ENCODE data around the gene NCOA6.

NCOA6 gene

DNA sequence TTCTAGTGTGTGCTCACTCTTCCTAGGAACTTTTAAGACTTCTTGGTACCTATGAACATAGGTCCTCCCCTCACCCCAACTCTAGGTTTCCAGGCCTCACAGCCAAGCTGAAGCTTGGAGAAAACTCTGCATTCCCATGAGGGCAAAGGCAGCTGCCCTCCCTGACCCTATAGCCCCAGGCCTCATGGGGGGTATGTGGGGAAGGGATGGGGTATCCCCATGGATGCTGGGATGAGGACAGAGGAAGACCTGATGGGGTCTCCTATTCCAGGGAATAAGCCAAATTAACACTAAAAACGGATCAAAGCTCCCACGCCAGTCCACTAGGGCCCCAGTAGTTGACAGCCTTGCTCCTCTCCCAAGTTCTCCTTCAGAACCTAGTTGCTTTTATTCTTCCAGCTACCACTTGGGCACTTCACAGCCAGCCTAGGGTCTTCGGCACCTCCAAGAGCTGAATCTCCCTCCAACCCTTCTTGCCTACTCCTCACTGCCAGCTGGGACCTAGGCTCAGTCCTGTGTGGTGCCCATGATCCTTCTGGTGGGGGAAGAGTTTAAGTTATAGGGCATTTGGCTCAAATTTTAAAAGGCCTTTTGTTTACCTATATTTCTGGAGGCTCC, 113.5 kb downstream of the NCOA6 start:
- Histone ChIP-seq H3K9me3 (ENCODE audit: control extremely low read depth in 1 of 5, control insufficient read depth in 4 of 5, insufficient read depth in 2 of 5, low read depth in 1 of 5, low read length in 4 of 5) (no peaks in the 10 kb centered on the region), H3K27ac (ENCODE audit: insufficient read depth in 1 of 2, low read depth in 1 of 2, low read length in 2 of 2, poor library complexity in 1 of 2, severe bottlenecking in 2 of 2) (no peak overlapping the region), H3K27me3 (replicated peaks in 2 of 5; ENCODE audit: control insufficient read depth in 4 of 5, insufficient read depth in 5 of 5, low read length in 4 of 5) (peaks cover 0 to 5% (median 0%) of the 10 kb centered on the region in 5 experiments), H3K36me3 (ENCODE audit: control insufficient read depth in 4 of 4, insufficient read depth in 4 of 4, low read length in 3 of 4) (peaks cover 3 to 22% (median 7%) of the 10 kb centered on the region in 4 experiments), H3K4me1 (ENCODE audit: control extremely low read depth in 1 of 4, control insufficient read depth in 4 of 4, insufficient read depth in 4 of 4, low read length in 3 of 4) (peaks cover 0 to 23% (median 18%) of the 10 kb centered on the region in 4 experiments), H3K4me3 (ENCODE audit: control insufficient read depth in 1 of 7, extremely low read depth in 1 of 7, insufficient read depth in 4 of 7, low read depth in 2 of 7, low read length in 6 of 7) (no peak overlapping the region)
- 100% methylated on average over 2 of the region's 3 CpGs for WGBS (ENCODE audit: insufficient coverage)
- CTCF ChIA-PET, result interaction anchor here (0.9 to 1.0 kb wide), 2 partner anchors 14 to 1572 kb away, joined by 3 read pairs; no protein-coding TSS in a partner anchor
- POLR2A ChIA-PET, result no interaction called here
- DNase-seq, result no peak

DNA sequence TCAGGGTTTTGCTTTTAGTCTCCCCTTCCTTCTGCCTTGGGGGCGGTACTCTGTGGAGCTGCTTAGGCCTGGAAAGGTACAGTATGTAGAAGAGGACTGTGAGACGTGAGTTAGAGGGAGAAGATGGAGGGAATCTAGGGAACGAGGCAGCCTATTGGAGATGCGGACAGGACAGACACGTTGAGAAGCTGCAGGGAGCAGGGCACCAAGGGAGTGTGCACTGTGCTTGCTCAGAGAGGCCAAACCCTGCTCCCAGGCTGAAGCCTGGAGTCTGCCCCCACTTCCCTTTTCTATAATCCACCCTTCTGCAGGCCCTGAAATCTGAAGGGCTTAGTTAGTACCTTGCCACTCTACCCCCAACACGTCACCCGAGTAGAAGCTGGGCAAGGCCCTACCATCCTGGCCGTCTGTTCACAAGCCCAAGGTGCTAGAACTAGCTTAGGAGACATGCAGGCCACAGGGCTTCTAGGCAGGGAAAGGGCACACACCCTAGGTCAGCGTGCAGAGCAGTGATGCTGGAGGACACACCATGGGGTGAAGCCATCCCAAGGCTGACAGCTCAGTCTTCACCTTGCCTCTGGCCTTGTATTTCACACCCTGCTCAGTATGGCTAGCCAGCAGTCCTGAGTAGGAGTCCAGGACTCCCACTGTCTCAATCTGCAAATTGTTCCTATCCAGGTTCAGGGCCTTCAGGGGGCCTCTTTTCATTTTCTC, 114.4 kb downstream of the NCOA6 start:
- Histone ChIP-seq H3K27ac (ENCODE audit: insufficient read depth in 1 of 2, low read depth in 1 of 2, low read length in 2 of 2, poor library complexity in 1 of 2, severe bottlenecking in 2 of 2) (no peak overlapping the region), H3K9me3 (ENCODE audit: control extremely low read depth in 1 of 5, control insufficient read depth in 4 of 5, insufficient read depth in 2 of 5, low read depth in 1 of 5, low read length in 4 of 5) (no peaks in the 10 kb centered on the region), H3K4me1 (ENCODE audit: control extremely low read depth in 1 of 4, control insufficient read depth in 4 of 4, insufficient read depth in 4 of 4, low read length in 3 of 4) (peaks cover 0 to 23% (median 18%) of the 10 kb centered on the region in 4 experiments), H3K27me3 (replicated peaks in 2 of 5; ENCODE audit: control insufficient read depth in 4 of 5, insufficient read depth in 5 of 5, low read length in 4 of 5) (peaks cover 0 to 5% (median 0%) of the 10 kb centered on the region in 5 experiments), H3K4me3 (ENCODE audit: control insufficient read depth in 1 of 7, extremely low read depth in 1 of 7, insufficient read depth in 4 of 7, low read depth in 2 of 7, low read length in 6 of 7) (no peak overlapping the region), H3K36me3 (ENCODE audit: control insufficient read depth in 4 of 4, insufficient read depth in 4 of 4, low read length in 3 of 4) (peaks cover 0 to 21% (median 7%) of the 10 kb centered on the region in 4 experiments)
- DNase-seq, result peak in 2 of 3 donors; percentile 14 to 21
- ChIA-PET POLR2A (no interaction called here), CTCF (interaction anchor here (0.6 to 1.0 kb wide), 2 partner anchors 15 to 175 kb away, joined by 3 read pairs; no protein-coding TSS in a partner anchor)
- WGBS (ENCODE audit: insufficient coverage), result 98% methylated on average over 7 of the region's 9 CpGs

GRCh38 chr20:34710568-34710839, 114.9 kb downstream of the NCOA6 start:
- Histone ChIP-seq H3K9me3 (ENCODE audit: control extremely low read depth in 1 of 5, control insufficient read depth in 4 of 5, insufficient read depth in 2 of 5, low read depth in 1 of 5, low read length in 4 of 5) (no peaks in the 10 kb centered on the region), H3K36me3 (ENCODE audit: control insufficient read depth in 4 of 4, insufficient read depth in 4 of 4, low read length in 3 of 4) (peaks cover 0 to 20% (median 6%) of the 10 kb centered on the region in 4 experiments), H3K4me1 (ENCODE audit: control extremely low read depth in 1 of 4, control insufficient read depth in 4 of 4, insufficient read depth in 4 of 4, low read length in 3 of 4) (peaks cover 0 to 23% (median 18%) of the 10 kb centered on the region in 4 experiments), H3K27me3 (replicated peaks in 2 of 5; ENCODE audit: control insufficient read depth in 4 of 5, insufficient read depth in 5 of 5, low read length in 4 of 5) (peaks cover 0 to 7% (median 0%) of the 10 kb centered on the region in 5 experiments), H3K4me3 (ENCODE audit: control insufficient read depth in 1 of 7, extremely low read depth in 1 of 7, insufficient read depth in 4 of 7, low read depth in 2 of 7, low read length in 6 of 7) (peak overlapping the region in 3 of 7 experiments; percentile 78 to 85 (median 80)), H3K27ac (ENCODE audit: insufficient read depth in 1 of 2, low read depth in 1 of 2, low read length in 2 of 2, poor library complexity in 1 of 2, severe bottlenecking in 2 of 2) (no peak overlapping the region)
- no peak for DNase-seq
- CTCF ChIA-PET, result interaction anchor here (0.6 kb wide), 1 partner anchor 174 kb away, joined by 3 read pairs; no protein-coding TSS in a partner anchor
- POLR2A ChIA-PET, result interaction anchor here (0.6 kb wide), 1 partner anchor 306 kb away, joined by 3 read pairs; no protein-coding TSS in a partner anchor

GRCh38 chr20:34709831-34710567, 115.5 kb downstream of the NCOA6 start:
- Histone ChIP-seq H3K4me3 (ENCODE audit: control insufficient read depth in 1 of 7, extremely low read depth in 1 of 7, insufficient read depth in 4 of 7, low read depth in 2 of 7, low read length in 6 of 7) (peak overlapping the region; percentile 69 to 85 (median 78)), H3K4me1 (ENCODE audit: control extremely low read depth in 1 of 4, control insufficient read depth in 4 of 4, insufficient read depth in 4 of 4, low read length in 3 of 4) (peaks cover 0 to 24% (median 19%) of the 10 kb centered on the region in 4 experiments), H3K36me3 (ENCODE audit: control insufficient read depth in 4 of 4, insufficient read depth in 4 of 4, low read length in 3 of 4) (peaks cover 0 to 15% (median 2%) of the 10 kb centered on the region in 4 experiments), H3K27me3 (replicated peaks in 2 of 5; ENCODE audit: control insufficient read depth in 4 of 5, insufficient read depth in 5 of 5, low read length in 4 of 5) (peaks cover 0 to 7% (median 0%) of the 10 kb centered on the region in 5 experiments), H3K27ac (ENCODE audit: insufficient read depth in 1 of 2, low read depth in 1 of 2, low read length in 2 of 2, poor library complexity in 1 of 2, severe bottlenecking in 2 of 2) (peak overlapping the region in 1 of 2 experiments; percentile 74), H3K9me3 (ENCODE audit: control extremely low read depth in 1 of 5, control insufficient read depth in 4 of 5, insufficient read depth in 2 of 5, low read depth in 1 of 5, low read length in 4 of 5) (no peaks in the 10 kb centered on the region)
- ChIA-PET CTCF (interaction anchor here (0.6 to 1.5 kb wide), 3 partner anchors 170 to 232 kb away, joined by 3 to 4 read pairs (median 3); no protein-coding TSS in a partner anchor), POLR2A (interaction anchor here (0.6 to 1.4 kb wide), 3 partner anchors 148 to 306 kb away, joined by 3 to 5 read pairs (median 3); no protein-coding TSS in a partner anchor)
- WGBS (ENCODE audit: insufficient coverage), result 4% methylated on average over 57 of the region's 61 CpGs
- DNase-seq, result peak; percentile 66 to 85 (median 73)

DNA sequence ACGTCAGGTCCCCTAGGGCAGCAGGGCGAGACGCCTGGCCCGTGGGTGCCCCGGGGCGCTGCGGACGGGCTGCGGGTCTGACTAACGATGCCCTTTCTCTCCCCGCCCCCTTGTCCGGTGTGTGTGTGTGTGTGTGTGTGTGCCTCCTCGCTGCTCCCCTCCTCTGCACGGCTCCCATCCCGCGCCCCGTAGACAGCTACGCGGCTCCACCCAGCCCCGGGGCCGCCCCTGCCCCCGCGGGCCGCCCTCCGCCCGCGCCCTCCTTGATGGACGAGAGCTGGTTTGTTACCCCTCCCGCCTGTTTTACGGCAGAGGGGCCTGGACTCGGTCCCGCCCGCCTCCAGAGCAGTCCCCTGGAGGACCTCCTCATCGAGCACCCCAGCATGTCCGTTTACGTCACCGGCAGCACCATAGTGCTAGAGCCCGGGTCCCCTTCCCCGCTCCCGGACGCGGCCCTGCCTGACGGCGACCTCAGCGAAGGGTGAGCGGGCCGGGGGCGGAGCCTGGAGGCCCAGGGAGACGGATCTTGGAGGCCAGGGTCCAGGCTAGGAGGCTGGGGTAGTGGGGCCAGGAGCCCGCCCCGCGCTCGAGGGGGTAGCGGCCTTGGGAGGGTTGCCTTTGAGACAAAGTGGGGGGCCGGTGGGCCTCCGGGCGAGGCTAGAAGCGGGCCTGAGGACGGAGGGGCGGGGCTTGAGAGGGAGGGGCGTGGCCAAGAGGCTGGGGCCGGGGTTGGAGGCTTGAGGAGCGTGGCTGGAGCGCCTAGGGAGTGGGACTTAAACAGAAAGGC, 116.2 kb downstream of the NCOA6 start:
- ChIA-PET POLR2A (interaction anchor here (0.6 to 1.4 kb wide), 3 partner anchors 147 to 334 kb away, joined by 3 to 5 read pairs (median 4); no protein-coding TSS in a partner anchor), CTCF (interaction anchor here (0.7 to 1.9 kb wide), 6 partner anchors 22 to 232 kb away, joined by 3 to 7 read pairs (median 3); partner anchors contain the start of gene PIGU)
- Histone ChIP-seq H3K4me1 (ENCODE audit: control extremely low read depth in 1 of 4, control insufficient read depth in 4 of 4, insufficient read depth in 4 of 4, low read length in 3 of 4) (peaks cover 0 to 29% (median 23%) of the 10 kb centered on the region in 4 experiments), H3K27ac (ENCODE audit: insufficient read depth in 1 of 2, low read depth in 1 of 2, low read length in 2 of 2, poor library complexity in 1 of 2, severe bottlenecking in 2 of 2) (peak overlapping the region in 1 of 2 experiments; percentile 74), H3K36me3 (ENCODE audit: control insufficient read depth in 4 of 4, insufficient read depth in 4 of 4, low read length in 3 of 4) (peaks cover 0 to 8% (median under 1%) of the 10 kb centered on the region in 4 experiments), H3K27me3 (replicated peaks in 2 of 5; ENCODE audit: control insufficient read depth in 4 of 5, insufficient read depth in 5 of 5, low read length in 4 of 5) (peaks cover 0 to 7% (median 0%) of the 10 kb centered on the region in 5 experiments), H3K4me3 (ENCODE audit: control insufficient read depth in 1 of 7, extremely low read depth in 1 of 7, insufficient read depth in 4 of 7, low read depth in 2 of 7, low read length in 6 of 7) (peak overlapping the region; percentile 69 to 85 (median 78)), H3K9me3 (ENCODE audit: control extremely low read depth in 1 of 5, control insufficient read depth in 4 of 5, insufficient read depth in 2 of 5, low read depth in 1 of 5, low read length in 4 of 5) (no peaks in the 10 kb centered on the region)
- WGBS (ENCODE audit: insufficient coverage), result under 1% methylated on average over 27 of the region's 64 CpGs
- peak; percentile 80 to 93 (median 85) for DNase-seq

DNA sequence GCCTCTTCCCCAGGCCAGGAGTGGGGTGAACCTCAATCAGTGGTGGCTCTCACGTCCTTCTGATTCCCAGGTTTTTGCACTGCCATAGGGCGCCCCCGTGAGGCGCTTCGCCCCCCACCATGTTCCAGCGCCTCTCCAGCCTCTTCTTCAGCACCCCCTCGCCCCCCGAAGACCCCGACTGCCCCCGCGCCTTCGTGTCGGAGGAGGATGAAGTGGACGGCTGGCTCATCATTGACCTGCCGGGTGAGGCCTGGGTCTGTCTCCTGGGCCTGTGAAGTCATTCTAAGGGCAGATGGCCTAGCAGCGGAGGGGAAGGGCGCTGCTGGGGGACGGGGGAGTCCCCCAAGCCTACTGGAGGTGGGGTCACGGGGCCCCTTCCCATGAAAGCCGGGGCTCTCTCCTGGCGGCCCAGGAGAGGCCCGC, 116.8 kb downstream of the NCOA6 start:
- H3K27ac ChIP-seq (ENCODE audit: insufficient read depth in 1 of 2, low read depth in 1 of 2, low read length in 2 of 2, poor library complexity in 1 of 2, severe bottlenecking in 2 of 2), result no peak overlapping the region
- H3K27me3 ChIP-seq (replicated peaks in 2 of 5; ENCODE audit: control insufficient read depth in 4 of 5, insufficient read depth in 5 of 5, low read length in 4 of 5), result peaks cover 0 to 7% (median 0%) of the 10 kb centered on the region in 5 experiments
- WGBS (ENCODE audit: insufficient coverage), result under 1% methylated on average over 10 of the region's 22 CpGs
- peak overlapping the region; percentile 69 to 85 (median 78) for H3K4me3 ChIP-seq (ENCODE audit: control insufficient read depth in 1 of 7, extremely low read depth in 1 of 7, insufficient read depth in 4 of 7, low read depth in 2 of 7, low read length in 6 of 7)
- ChIA-PET POLR2A (interaction anchor here (0.6 to 1.4 kb wide), 3 partner anchors 147 to 334 kb away, joined by 3 to 5 read pairs (median 4); no protein-coding TSS in a partner anchor), CTCF (interaction anchor here (0.9 to 4.3 kb wide), 15 partner anchors 10 to 176 kb away, joined by 3 to 27 read pairs (median 5); no protein-coding TSS in a partner anchor)
- H3K4me1 ChIP-seq (ENCODE audit: control extremely low read depth in 1 of 4, control insufficient read depth in 4 of 4, insufficient read depth in 4 of 4, low read length in 3 of 4), result peaks cover 0 to 30% (median 26%) of the 10 kb centered on the region in 4 experiments
- H3K9me3 ChIP-seq (ENCODE audit: control extremely low read depth in 1 of 5, control insufficient read depth in 4 of 5, insufficient read depth in 2 of 5, low read depth in 1 of 5, low read length in 4 of 5), result no peaks in the 10 kb centered on the region
- peaks cover 0 to 4% (median 0%) of the 10 kb centered on the region in 4 experiments for H3K36me3 ChIP-seq (ENCODE audit: control insufficient read depth in 4 of 4, insufficient read depth in 4 of 4, low read length in 3 of 4)
- peak; percentile 65 to 74 (median 74) for DNase-seq
